Neural cell (in vitro differentiated cells): ENCODE results near the gene THUMPD3.

Source experiments
- CTCF ChIP-seq: fragments of 450-650 bp; IDR thresholded peaks from 2 replicates; pipeline ENCODE4 v1.5.1; 2014; ENCODE audit warnings: antibody characterized with exemption, mild to moderate bottlenecking, moderate library complexity; ENCODE audit not compliant: poor library complexity, severe bottlenecking
- EZH2 ChIP-seq: fragments of 200-600, 300-800 bp; shearing (Covaris generic), sonication (generic); IDR thresholded peaks from 2 replicates; pipeline ENCODE4 v1.6.1; 2014; ENCODE audit warnings: antibody characterized with exemption, low read length, borderline replicate concordance, mild to moderate bottlenecking; ENCODE audit not compliant: insufficient read depth, poor library complexity, severe bottlenecking
- MXI1 ChIP-seq: fragments of 450-650 bp; conservative IDR thresholded peaks from 2 replicates; pipeline ENCODE4 v1.6.1; 2014; ENCODE audit warnings: antibody characterized with exemption, mild to moderate bottlenecking; ENCODE audit not compliant: poor library complexity, severe bottlenecking
- POLR2AphosphoS5 ChIP-seq: IDR thresholded peaks from 2 replicates; pipeline ENCODE4 v1.6.1; 2012
- RAD21 ChIP-seq: fragments of 450-650 bp; conservative IDR thresholded peaks from 2 replicates; pipeline ENCODE4 v1.6.1; 2014; ENCODE audit warnings: antibody characterized with exemption, mild to moderate bottlenecking, moderate library complexity
- SMC3 ChIP-seq: fragments of 450-650 bp; conservative IDR thresholded peaks from 2 replicates; pipeline ENCODE4 v1.6.1; 2014; ENCODE audit warnings: antibody characterized with exemption, mild to moderate bottlenecking, moderate library complexity; ENCODE audit not compliant: poor library complexity

GRCh38 chr3:9399337-9399703, 36.5 kb downstream of the THUMPD3 start:
- TF ChIP-seq CTCF (no peak), EZH2 (no peak), POLR2AphosphoS5 (no peak), RAD21 (no peak), SMC3 (no peak), MXI1 (no peak)
